ENCODE measurements around the gene MRC1. TPM values are rescaled to one million over a fixed set of nuclear protein-coding genes. Genes with fewer than 3 reads are reported as not detected.

The MRC1 gene
- total RNA-seq, 1 experiment from 2014 or later = 0.37 TPM

DNA sequence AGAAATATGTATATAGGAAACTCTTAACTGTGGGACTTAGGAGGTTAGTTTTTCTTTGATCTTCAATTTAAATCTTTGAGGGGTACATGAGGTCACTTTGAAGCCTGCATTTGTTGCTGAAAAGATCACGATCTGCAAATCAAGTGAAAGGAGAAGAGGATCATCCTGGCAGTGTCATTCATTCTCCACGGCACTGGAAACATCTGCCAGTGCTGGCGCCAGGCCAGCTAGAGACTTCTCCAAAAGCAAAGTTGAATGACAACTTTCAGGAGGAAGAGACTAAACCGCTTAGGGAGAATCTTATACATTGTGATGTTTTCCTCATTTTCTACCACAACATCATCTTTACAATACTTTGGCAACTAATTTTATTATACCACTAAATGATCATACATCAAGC is 42.5 kb downstream of the MRC1 start (continued):
- TF ChIP-seq, protein P1, sequence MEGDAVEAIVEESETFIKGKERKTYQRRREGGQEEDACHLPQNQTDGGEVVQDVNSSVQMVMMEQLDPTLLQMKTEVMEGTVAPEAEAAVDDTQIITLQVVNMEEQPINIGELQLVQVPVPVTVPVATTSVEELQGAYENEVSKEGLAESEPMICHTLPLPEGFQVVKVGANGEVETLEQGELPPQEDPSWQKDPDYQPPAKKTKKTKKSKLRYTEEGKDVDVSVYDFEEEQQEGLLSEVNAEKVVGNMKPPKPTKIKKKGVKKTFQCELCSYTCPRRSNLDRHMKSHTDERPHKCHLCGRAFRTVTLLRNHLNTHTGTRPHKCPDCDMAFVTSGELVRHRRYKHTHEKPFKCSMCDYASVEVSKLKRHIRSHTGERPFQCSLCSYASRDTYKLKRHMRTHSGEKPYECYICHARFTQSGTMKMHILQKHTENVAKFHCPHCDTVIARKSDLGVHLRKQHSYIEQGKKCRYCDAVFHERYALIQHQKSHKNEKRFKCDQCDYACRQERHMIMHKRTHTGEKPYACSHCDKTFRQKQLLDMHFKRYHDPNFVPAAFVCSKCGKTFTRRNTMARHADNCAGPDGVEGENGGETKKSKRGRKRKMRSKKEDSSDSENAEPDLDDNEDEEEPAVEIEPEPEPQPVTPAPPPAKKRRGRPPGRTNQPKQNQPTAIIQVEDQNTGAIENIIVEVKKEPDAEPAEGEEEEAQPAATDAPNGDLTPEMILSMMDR (IDR thresholded peaks at IDR 0.05 in 2 of 3, conservative IDR thresholded peaks at IDR 0.05 in 1 of 3; ENCODE audit: borderline replicate concordance in 1 of 3, insufficient read depth in 1 of 3, low read depth in 2 of 3, low read length in 2 of 3) = no peak
- TF ChIP-seq SIN3A (IDR thresholded peaks at IDR 0.05; ENCODE audit: low read depth) = no peak
- no peak for TF ChIP-seq EGR1 (IDR thresholded peaks at IDR 0.05; ENCODE audit: low read depth)

DNA sequence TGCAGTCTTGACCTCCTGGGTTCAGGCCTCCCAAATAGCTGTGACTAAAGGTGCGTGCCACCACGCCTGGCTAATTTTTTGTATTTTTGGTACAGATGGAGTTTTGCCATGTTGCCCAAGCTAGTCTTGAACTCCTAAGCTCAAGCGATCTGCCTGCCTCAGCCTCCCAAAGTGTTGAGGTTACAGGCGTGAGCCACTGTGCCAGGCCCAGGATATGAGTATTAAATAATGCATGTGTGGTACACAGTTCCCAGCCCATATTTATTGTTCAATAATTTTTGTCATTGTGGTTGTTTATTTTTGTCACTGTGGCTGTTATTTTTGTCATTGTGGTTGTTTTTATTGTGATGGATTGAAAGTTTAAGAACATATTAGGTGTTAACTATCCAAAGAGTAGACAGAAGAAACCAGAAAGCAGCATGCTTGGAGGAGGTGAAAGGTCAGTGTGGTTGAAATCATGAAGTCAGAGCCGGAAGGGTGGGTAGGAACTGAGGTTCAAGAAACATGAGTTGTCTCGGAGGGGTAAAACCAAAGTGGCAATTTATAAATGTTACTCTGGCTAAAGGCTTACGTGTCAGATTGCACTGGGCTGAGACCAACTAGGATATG is 45.0 kb downstream of the MRC1 start:
- BruUV-seq (replicated peaks) = no TSS peak
- DNase-seq (ENCODE audit: low read depth, low spot score) (no peak), ATAC-seq (no peak)
- H4K20me1 ChIP-seq (ENCODE audit: insufficient read depth) = no peaks in the 10 kb centered on the region
- no peak overlapping the region for H3K4me3 ChIP-seq (replicated peaks in 1 of 2; ENCODE audit: low read depth in 1 of 2, low read length in 2 of 2)
- ChIA-PET CTCF (no interaction called here), RAD21 (ENCODE audit: low non-redundant PET in 1 of 2, low total read pairs in 2 of 2, uncharacterized antibody in 2 of 2, unreplicated experiment in 2 of 2) (no interaction called here), POLR2A (no interaction called here)
- H3K9me3 ChIP-seq (ENCODE audit: control insufficient read depth in 1 of 2, insufficient read depth in 1 of 2, low read depth in 1 of 2, low read length in 2 of 2) = no peaks in the 10 kb centered on the region
- no peak overlapping the region for H3K27ac ChIP-seq (ENCODE audit: low read depth, low read length)
- H2AFZ ChIP-seq (ENCODE audit: low read depth, low read length, poor library complexity, severe bottlenecking) = no peak overlapping the region
- intact Hi-C loops (cut with micrococcal nuclease) = no loop called here
- no peaks in the 10 kb centered on the region for H3K9me2 ChIP-seq (ENCODE audit: insufficient read depth)
- H3K79me2 ChIP-seq (ENCODE audit: insufficient read depth, low read length) = no peaks in the 10 kb centered on the region
- no peak overlapping the region for H3K4me2 ChIP-seq (ENCODE audit: low read length)
- TF ChIP-seq EZH2phosphoT487 (IDR thresholded peaks at IDR 0.05; ENCODE audit: borderline replicate concordance) (no peak), SRF (IDR thresholded peaks at IDR 0.05; ENCODE audit: low read depth) (no peak), SP1 (IDR thresholded peaks at IDR 0.05; ENCODE audit: low read depth) (no peak), EZH2 (IDR thresholded peaks at IDR 0.05) (no peak), SIN3A (IDR thresholded peaks at IDR 0.05; ENCODE audit: low read depth) (no peak), FOSL1 (IDR thresholded peaks at IDR 0.05; ENCODE audit: low read depth) (no peak)
- TF ChIP-seq, protein P2, sequence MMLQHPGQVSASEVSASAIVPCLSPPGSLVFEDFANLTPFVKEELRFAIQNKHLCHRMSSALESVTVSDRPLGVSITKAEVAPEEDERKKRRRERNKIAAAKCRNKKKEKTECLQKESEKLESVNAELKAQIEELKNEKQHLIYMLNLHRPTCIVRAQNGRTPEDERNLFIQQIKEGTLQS (IDR thresholded peaks at IDR 0.05) = no peak
- TF ChIP-seq, protein P3, sequence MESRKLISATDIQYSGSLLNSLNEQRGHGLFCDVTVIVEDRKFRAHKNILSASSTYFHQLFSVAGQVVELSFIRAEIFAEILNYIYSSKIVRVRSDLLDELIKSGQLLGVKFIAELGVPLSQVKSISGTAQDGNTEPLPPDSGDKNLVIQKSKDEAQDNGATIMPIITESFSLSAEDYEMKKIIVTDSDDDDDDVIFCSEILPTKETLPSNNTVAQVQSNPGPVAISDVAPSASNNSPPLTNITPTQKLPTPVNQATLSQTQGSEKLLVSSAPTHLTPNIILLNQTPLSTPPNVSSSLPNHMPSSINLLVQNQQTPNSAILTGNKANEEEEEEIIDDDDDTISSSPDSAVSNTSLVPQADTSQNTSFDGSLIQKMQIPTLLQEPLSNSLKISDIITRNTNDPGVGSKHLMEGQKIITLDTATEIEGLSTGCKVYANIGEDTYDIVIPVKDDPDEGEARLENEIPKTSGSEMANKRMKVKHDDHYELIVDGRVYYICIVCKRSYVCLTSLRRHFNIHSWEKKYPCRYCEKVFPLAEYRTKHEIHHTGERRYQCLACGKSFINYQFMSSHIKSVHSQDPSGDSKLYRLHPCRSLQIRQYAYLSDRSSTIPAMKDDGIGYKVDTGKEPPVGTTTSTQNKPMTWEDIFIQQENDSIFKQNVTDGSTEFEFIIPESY (IDR thresholded peaks at IDR 0.05; ENCODE audit: extremely low read depth, insufficient replicate concordance, low read length) = no peak
- TF ChIP-seq, protein P4, sequence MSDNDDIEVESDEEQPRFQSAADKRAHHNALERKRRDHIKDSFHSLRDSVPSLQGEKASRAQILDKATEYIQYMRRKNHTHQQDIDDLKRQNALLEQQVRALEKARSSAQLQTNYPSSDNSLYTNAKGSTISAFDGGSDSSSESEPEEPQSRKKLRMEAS (IDR thresholded peaks at IDR 0.05) = no peak
- no peaks in the 10 kb centered on the region for H3K27me3 ChIP-seq (ENCODE audit: insufficient read depth, low read length)
- no peaks in the 10 kb centered on the region for H3K36me3 ChIP-seq (ENCODE audit: control insufficient read depth in 1 of 2, insufficient read depth in 2 of 2, low read length in 2 of 2)
- H3K4me1 ChIP-seq (ENCODE audit: control insufficient read depth in 1 of 2, insufficient read depth in 2 of 2, low read length in 2 of 2) = no peaks in the 10 kb centered on the region
- H3K9ac ChIP-seq (ENCODE audit: low read length) = no peak overlapping the region

All from HCT116 (cell line).